CD14-positive monocyte (primary cell): ENCODE data around the gene COL4A4. TPM values are rescaled to one million over a fixed set of nuclear protein-coding genes. Genes with fewer than 3 reads are reported as not detected.

Experiments used
- DNase-seq, 3 donors: peaks; one replicate each; pipeline ENCODE4 v3.0.0-alpha.2; 2011 to 2022
- H2AFZ ChIP-seq: 2 replicates; pipeline ENCODE4 v1.6.0; 2012; ENCODE audit warnings: mild to moderate bottlenecking, low read depth, low read length, inconsistent platforms; ENCODE audit not compliant: insufficient read depth, poor library complexity, severe bottlenecking
- H3K27ac ChIP-seq, 2 donors: 1 replicate in 1 of 2; 2 replicates in 1 of 2; pipeline ENCODE4 v1.5.1; 2012 to 2013; ENCODE audit warnings: low read length in 2 of 2, control low read depth in 1 of 2, inconsistent platforms in 1 of 2, low read depth in 1 of 2, mild to moderate bottlenecking in 1 of 2
- H3K27me3 ChIP-seq, 2 donors: one replicate each; pipeline versions ENCODE4 v1.6.0 to v1.6.1; 2011 to 2013; ENCODE audit warnings: low read length in 2 of 2; ENCODE audit not compliant: control insufficient read depth in 2 of 2, insufficient read depth in 2 of 2
- H3K36me3 ChIP-seq, 2 donors: replicated peaks in 1 of 2; 1 replicate in 1 of 2; 2 replicates in 1 of 2; pipeline versions ENCODE4 v1.5.1 to v1.6.1; 2012 to 2013; ENCODE audit warnings: low read length in 2 of 2, control low read depth in 1 of 2, inconsistent platforms in 1 of 2, mild to moderate bottlenecking in 1 of 2; ENCODE audit not compliant: insufficient read depth in 2 of 2, control insufficient read depth in 1 of 2
- H3K4me1 ChIP-seq, 2 donors: 1 replicate in 1 of 2; 2 replicates in 1 of 2; pipeline versions ENCODE4 v1.5.1 to v1.6.1; 2012 to 2013; ENCODE audit warnings: low read length in 2 of 2, control low read depth in 1 of 2, inconsistent platforms in 1 of 2, mild to moderate bottlenecking in 1 of 2, moderate library complexity in 1 of 2; ENCODE audit not compliant: insufficient read depth in 2 of 2, control insufficient read depth in 1 of 2
- H3K4me2 ChIP-seq: replicated peaks from 2 replicates; pipeline ENCODE3; 2012; ENCODE audit warnings: low read length, moderate library complexity, mild to moderate bottlenecking; ENCODE audit not compliant: poor library complexity, severe bottlenecking; ENCODE audit errors: extremely low read depth
- H3K4me3 ChIP-seq, 3 experiments: fragments of 200-600 bp in 1 of 3; sonication (generic) in 1 of 3; replicated peaks in 1 of 3; 1 replicate in 2 of 3; 2 replicates in 1 of 3; pipeline ENCODE4 v1.5.1; 2011 to 2013; ENCODE audit warnings: low read length in 3 of 3, mild to moderate bottlenecking in 3 of 3, control low read depth in 2 of 3, low read depth in 2 of 3, inconsistent platforms in 1 of 3, moderate library complexity in 1 of 3
- H3K79me2 ChIP-seq: 2 replicates; pipeline ENCODE4 v1.6.0; 2012; ENCODE audit warnings: mild to moderate bottlenecking, control low read depth, inconsistent platforms, low read length, moderate library complexity; ENCODE audit not compliant: insufficient read depth
- H3K9ac ChIP-seq: 2 replicates; pipeline ENCODE4 v1.6.0; 2017; ENCODE audit warnings: low read length, mild to moderate bottlenecking; ENCODE audit not compliant: insufficient read depth, poor library complexity, severe bottlenecking
- H3K9me3 ChIP-seq, 2 donors: replicated peaks in 1 of 2; 1 replicate in 1 of 2; 2 replicates in 1 of 2; pipeline versions ENCODE4 v1.5.1 to v1.6.1; 2012 to 2013; ENCODE audit warnings: low read length in 2 of 2, control low read depth in 1 of 2; ENCODE audit not compliant: control insufficient read depth in 1 of 2, insufficient read depth in 1 of 2
- H4K20me1 ChIP-seq: 2 replicates; pipeline ENCODE4 v1.6.0; 2012; ENCODE audit warnings: mild to moderate bottlenecking, low read length, control low read depth, moderate library complexity; ENCODE audit not compliant: insufficient read depth
- H3K27ac Mint-ChIP-seq, 7 donors: one replicate each; pipeline ENCODE4 v1.8.0; 2020; ENCODE audit warnings: mild to moderate bottlenecking in 7 of 7, mixed read lengths in 7 of 7, moderate library complexity in 6 of 7, inconsistent platforms in 2 of 7
- H3K27me3 Mint-ChIP-seq, 3 donors: one replicate each; pipeline ENCODE4 v1.8.0; 2021 to 2022; ENCODE audit warnings: low read depth in 3 of 3, mild to moderate bottlenecking in 3 of 3, mixed read lengths in 3 of 3, moderate library complexity in 3 of 3, inconsistent platforms in 1 of 3
- H3K36me3 Mint-ChIP-seq, 2 donors: one replicate each; pipeline ENCODE4 v1.8.0; 2020; ENCODE audit warnings: mixed read lengths in 2 of 2, inconsistent platforms in 1 of 2, mild to moderate bottlenecking in 1 of 2
- H3K4me1 Mint-ChIP-seq: one replicate; pipeline ENCODE4 v1.8.0; 2020; ENCODE audit warnings: mild to moderate bottlenecking, mixed read lengths
- H3K4me3 Mint-ChIP-seq, 2 donors: one replicate each; pipeline ENCODE4 v1.8.0; 2020; ENCODE audit warnings: mild to moderate bottlenecking in 2 of 2, mixed read lengths in 2 of 2, moderate library complexity in 1 of 2
- H3K9me3 Mint-ChIP-seq, 7 donors: one replicate each; pipeline ENCODE4 v1.8.0; 2020 to 2022; ENCODE audit warnings: mixed read lengths in 7 of 7, mild to moderate bottlenecking in 6 of 7, moderate library complexity in 6 of 7, inconsistent platforms in 2 of 7
- CTCF ChIP-seq: fragments of 200-600 bp; IDR thresholded peaks from one replicate; pipeline ENCODE4 v1.8.0; 2022; ENCODE audit warnings: antibody characterized with exemption, mild to moderate bottlenecking
- WGBS: methylation state at CpG from one replicate; pipeline ENCODE4 v1.1.5; 2013; ENCODE audit warnings: missing lambda C conversion rate; ENCODE audit not compliant: insufficient coverage; 5-methylcytosine and 5-hydroxymethylcytosine counted together
- intact Hi-C, 2 donors: fragments of 100-400 bp; cut with micrococcal nuclease; formaldehyde crosslinking; loops; one replicate each; pipeline versions ENCODE4 v1.15.0 to v1.15.1; 2023
- polyA plus RNA-seq, 3 donors: library from polyadenylated mRNA; depleted of rRNA in 1 of 3; unstranded in 2 of 3; stranded (reverse) in 1 of 3; fragments of 300-500 nt in 2 of 3; fragments of >200 nt in 1 of 3; fragmentation: Illumina TruSeq in 2 of 3; gene quantifications; 1 replicate in 2 of 3; 2 replicates in 1 of 3; pipeline ENCODE4 v1.2.3, GENCODE V29; 2012 to 2021

Gene COL4A4
- polyA plus RNA-seq, 3 donors: 0.03 TPM; not detected in 2

DNA sequence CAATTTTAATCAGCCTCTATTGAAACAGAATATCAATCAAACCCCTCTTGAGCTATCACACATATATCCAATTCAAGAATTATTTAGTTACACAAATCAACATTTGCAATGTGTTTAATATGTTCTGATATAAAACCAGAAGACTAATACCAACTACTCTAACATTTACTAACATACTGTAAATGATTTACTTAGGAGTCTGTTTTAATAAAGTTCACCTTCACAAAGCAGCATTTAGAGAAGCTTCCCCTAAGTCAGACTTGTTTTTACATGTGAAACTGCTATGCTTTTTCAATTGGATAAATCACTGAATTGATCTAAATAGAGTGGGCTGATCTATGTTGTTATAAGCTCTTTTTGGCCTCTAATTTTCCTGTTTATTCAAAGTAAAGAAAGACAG is 18.8 kb upstream of the COL4A4 start:
- peaks cover 0 to 1% (median 0%) of the 10 kb centered on the region in 7 donors for H3K9me3 Mint-ChIP-seq
- H3K27ac Mint-ChIP-seq: no peak overlapping the region
- TF ChIP-seq CTCF: no peak
- no peaks in the 10 kb centered on the region for H3K36me3 Mint-ChIP-seq
- H3K4me1 Mint-ChIP-seq: no peaks in the 10 kb centered on the region
- H3K4me3 Mint-ChIP-seq: no peak overlapping the region
- Histone ChIP-seq H2AFZ (no peak overlapping the region), H3K4me1 (no peaks in the 10 kb centered on the region), H4K20me1 (no peaks in the 10 kb centered on the region), H3K27ac (no peak overlapping the region), H3K4me3 (no peak overlapping the region), H3K9ac (no peak overlapping the region), H3K36me3 (no peaks in the 10 kb centered on the region), H3K27me3 (no peaks in the 10 kb centered on the region), H3K4me2 (no peak overlapping the region), H3K79me2 (no peaks in the 10 kb centered on the region), H3K9me3 (no peaks in the 10 kb centered on the region)
- H3K27me3 Mint-ChIP-seq: peaks cover 2 to 7% (median 3%) of the 10 kb centered on the region in 3 donors
- no peak for DNase-seq
- intact Hi-C loops: no loop called here

GRCh38 chr2:227180770-227181169 is 16.8 kb upstream of the COL4A4 start:
- TF ChIP-seq CTCF: no peak
- Histone ChIP-seq H3K27ac (no peak overlapping the region), H2AFZ (no peak overlapping the region)

More at GRCh38 chr2:227180770-227181169, 16.8 kb upstream of the COL4A4 start:
- Histone ChIP-seq H3K4me3 (no peak overlapping the region), H3K9me3 (no peaks in the 10 kb centered on the region), H3K4me1 (no peaks in the 10 kb centered on the region), H3K36me3 (no peaks in the 10 kb centered on the region), H3K9ac (no peak overlapping the region), H3K79me2 (no peaks in the 10 kb centered on the region), H4K20me1 (no peaks in the 10 kb centered on the region), H3K27me3 (no peaks in the 10 kb centered on the region), H3K4me2 (no peak overlapping the region)
- no peaks in the 10 kb centered on the region for H3K4me1 Mint-ChIP-seq
- H3K36me3 Mint-ChIP-seq: no peaks in the 10 kb centered on the region
- H3K27me3 Mint-ChIP-seq: peaks cover 2 to 7% (median 3%) of the 10 kb centered on the region in 3 donors
- H3K9me3 Mint-ChIP-seq: peaks cover 0 to 1% (median 0%) of the 10 kb centered on the region in 7 donors
- WGBS: no CpG with 5 or more reads among the region's 3 CpGs
- intact Hi-C loops: no loop called here
- H3K4me3 Mint-ChIP-seq: no peak overlapping the region
- no peak for DNase-seq
- H3K27ac Mint-ChIP-seq: no peak overlapping the region
